A549 (cell line): ENCODE measurements around the gene IL1R1. TPM values are rescaled to one million over a fixed set of nuclear protein-coding genes. Genes with fewer than 3 reads are reported as not detected.

ENCODE experiments used
- ATAC-seq, 2 experiments: fragments of 200-7000 bp in 1 of 2; fragments of >200 bp in 1 of 2; cut with Nextera tagmentation in 1 of 2; cut with Tn5 transposase in 1 of 2; 3 replicates each; pipeline versions ENCODE4 v1.8.0 to v1.9.1; 2018 to 2020; ENCODE audit warnings: mild to moderate bottlenecking in 1 of 2, moderate library complexity in 1 of 2
- CTCF ChIA-PET: fragments of 300-600 bp; sonication (Branson Sonifier 250); formaldehyde crosslinking; extraction: SDS; loops from one replicate; lab custom pipeline; 2021; ENCODE audit warnings: antibody characterized with exemption, inconsistent platforms; lab: Yijun Ruan, JAX
- POLR2A ChIA-PET: fragments of 350-600 bp; formaldehyde crosslinking; extraction: SDS; loops from one replicate; lab custom pipeline; 2021; ENCODE audit warnings: antibody characterized with exemption, inconsistent platforms; lab: Yijun Ruan, JAX
- DNase-seq, 2 experiments: peaks; one replicate each; pipeline versions ENCODE4 v3.0.0 to v3.0.0-alpha.2; 2011 to 2016; ENCODE audit warnings: low read depth in 1 of 2, low spot score in 1 of 2
- FAIRE-seq: peaks from 2 replicates; lab custom pipeline; 2011; peaks lifted over from hg19 to GRCh38; lab: Jason Lieb, UNC
- H3K27ac ChIP-seq, 2 experiments: fragments of >200 bp; sonication (Bioruptor Twin); formaldehyde crosslinking; 3 replicates each; pipeline ENCODE4 v1.5.1; 2016 to 2017
- H3K4me1 ChIP-seq: fragments of >200 bp; sonication (Bioruptor Twin); formaldehyde crosslinking; 3 replicates; pipeline ENCODE4 v1.6.1; 2016
- H3K4me2 ChIP-seq: fragments of >200 bp; sonication (Bioruptor Twin); formaldehyde crosslinking; 3 replicates; pipeline ENCODE4 v1.6.1; 2016
- H3K4me3 ChIP-seq: fragments of >200 bp; sonication (Bioruptor Twin); formaldehyde crosslinking; 3 replicates; pipeline ENCODE4 v1.5.1; 2016
- H3K9me3 ChIP-seq: fragments of >200 bp; sonication (Bioruptor Twin); formaldehyde crosslinking; 3 replicates; pipeline ENCODE4 v1.6.1; 2016
- ATOH8 ChIP-seq: fragments of 250-450 bp; sonication (Bioruptor Pico); IDR thresholded peaks from 2 replicates; pipeline ENCODE4 v1.5.0; 2020; ENCODE audit warnings: low read depth, mild to moderate bottlenecking, moderate library complexity
- BCL3 ChIP-seq: fragments of >200 bp; sonication (Bioruptor Twin); formaldehyde crosslinking; IDR thresholded peaks from 3 replicates; pipeline ENCODE4 v1.6.1; 2016
- CEBPB ChIP-seq, 2 experiments: fragments of >200 bp in 1 of 2; sonication (Bioruptor Twin) in 1 of 2; formaldehyde crosslinking in 1 of 2; IDR thresholded peaks; 2 replicates each; pipeline ENCODE4 v1.6.1; 2012 to 2016
- CHD4 ChIP-seq: fragments of 200-600 bp; sonication (generic); IDR thresholded peaks from 2 replicates; pipeline ENCODE4 v1.6.1; 2016; ENCODE audit warnings: antibody characterized with exemption, mild to moderate bottlenecking, borderline replicate concordance
- EHMT2 ChIP-seq: fragments of 200-600 bp; sonication (generic); IDR thresholded peaks from 2 replicates; pipeline ENCODE4 v1.6.1; 2016; ENCODE audit warnings: antibody characterized with exemption, low read depth, mild to moderate bottlenecking, moderate library complexity
- HOXB13 ChIP-seq: fragments of 250-450 bp; sonication (Bioruptor Pico); IDR thresholded peaks from 2 replicates; pipeline ENCODE4 v1.5.0; 2020; ENCODE audit warnings: low read depth, mild to moderate bottlenecking, moderate library complexity
- JUNB ChIP-seq: fragments of >200 bp; sonication (Bioruptor Twin); formaldehyde crosslinking; IDR thresholded peaks from 2 replicates; pipeline ENCODE4 v1.6.1; 2016
- MAFK ChIP-seq: fragments of 450-650 bp; IDR thresholded peaks from 2 replicates; pipeline ENCODE4 v1.6.1; 2014; ENCODE audit not compliant: partially characterized antibody
- MAZ ChIP-seq: fragments of 150-350 bp; IDR thresholded peaks from 2 replicates; pipeline ENCODE4 v1.6.1; 2014; ENCODE audit warnings: antibody characterized with exemption, low read depth, low read length, borderline replicate concordance
- NPAS2 ChIP-seq: fragments of 250-450 bp; sonication (Bioruptor Pico); IDR thresholded peaks from 2 replicates; pipeline ENCODE4 v1.8.0; 2022; ENCODE audit warnings: mild to moderate bottlenecking, moderate library complexity, borderline replicate concordance
- PHF8 ChIP-seq: fragments of 200-600 bp; sonication (generic); IDR thresholded peaks from 2 replicates; pipeline ENCODE4 v1.6.1; 2016; ENCODE audit warnings: low read depth, mild to moderate bottlenecking, antibody characterized with exemption, moderate library complexity, borderline replicate concordance
- POLR2AphosphoS2 ChIP-seq: conservative IDR thresholded peaks from 2 replicates; pipeline ENCODE4 v1.6.1; 2012; ENCODE audit warnings: low read length, improper control_type of control experiment, inconsistent platforms
- RAD21 ChIP-seq, 2 experiments: fragments of >200 bp in 1 of 2; sonication (Bioruptor Twin) in 1 of 2; formaldehyde crosslinking in 1 of 2; IDR thresholded peaks in 1 of 2; conservative IDR thresholded peaks in 1 of 2; 2 replicates in 1 of 2; 3 replicates in 1 of 2; pipeline ENCODE4 v1.6.1; 2012 to 2018; ENCODE audit warnings: inconsistent platforms in 1 of 2
- SMC3 ChIP-seq: fragments of >200 bp; sonication (Bioruptor Twin); formaldehyde crosslinking; IDR thresholded peaks from 3 replicates; pipeline ENCODE4 v1.6.1; 2018; ENCODE audit warnings: inconsistent platforms
- ZFP36 ChIP-seq: fragments of 450-650 bp; IDR thresholded peaks from 2 replicates; pipeline ENCODE4 v1.6.1; 2014; ENCODE audit warnings: borderline replicate concordance; ENCODE audit not compliant: partially characterized antibody
- ZSCAN20 ChIP-seq: fragments of 250-450 bp; sonication (Bioruptor Pico); IDR thresholded peaks from 2 replicates; pipeline ENCODE4 v1.8.0; 2022; ENCODE audit warnings: mild to moderate bottlenecking, moderate library complexity
- WGBS: methylation state at CpG from one replicate; pipeline ENCODE4 v1.1.6; 2017; ENCODE audit errors: missing lambda C conversion rate; 5-methylcytosine and 5-hydroxymethylcytosine counted together
- polyA plus RNA-seq, 4 experiments: library from polyadenylated mRNA; depleted of rRNA in 3 of 4; stranded (reverse); fragments of >200 nt; fragmentation: RNase III in 1 of 4; extraction: RNeasy Plus Mini Kit Qiagen cat#74134 plus additional on column Dnase treatment in 1 of 4; gene quantifications; 2 replicates in 3 of 4; 3 replicates in 1 of 4; pipeline ENCODE4 v1.2.3, GENCODE V29; 2011 to 2017
- TF ChIP-seq, protein P1 (sequence below): fragments of >200 bp; sonication (Bioruptor Twin); formaldehyde crosslinking; IDR thresholded peaks from 3 replicates; pipeline ENCODE4 v1.5.1; 2016
- TF ChIP-seq, protein P2 (sequence below): IDR thresholded peaks from 2 replicates; pipeline ENCODE4 v1.6.1; 2012; ENCODE audit warnings: low read depth, borderline replicate concordance
- TF ChIP-seq, protein P3 (sequence below): IDR thresholded peaks from 2 replicates; pipeline ENCODE4 v1.6.1; 2012

Gene IL1R1
- polyA plus RNA-seq, 2 of the 4 experiments (the other 2 are of a cell fraction), result 32.5 to 34.7 TPM

- Histone ChIP-seq H3K4me1 (peaks cover 2% of the 10 kb centered on the region; the same call in 2 of the 3 replicates), H3K4me2 (no peak overlapping the region), H3K27ac (no peak overlapping the region), H3K4me3 (no peak overlapping the region), H3K9me3 (no peaks in the 10 kb centered on the region)
- CTCF ChIA-PET, result interaction anchor here (0.8 to 3.3 kb wide), 4 partner anchors 17 to 165 kb away, joined by 3 to 14 read pairs (median 8); no protein-coding TSS in a partner anchor
- FAIRE-seq (no peak), ATAC-seq (peak in 1 of 2 experiments; percentile 37; a peak in 1 of 6 replicates), DNase-seq (peak in 1 of 2 experiments; percentile 16)
- WGBS, result 31% methylated on average over 2 of the region's 2 CpGs
- POLR2A ChIA-PET, result no interaction called here
- no peak for TF ChIP-seq MAFK
- TF ChIP-seq RAD21 (conservative IDR thresholded peaks at IDR 0.05 in 1 of 2, IDR thresholded peaks at IDR 0.05 in 1 of 2), result peak in 1 of 2 experiments; percentile 41; a peak in 3 of 5 replicates
- TF ChIP-seq SMC3, result peak; percentile 49
- no peak for TF ChIP-seq MAZ
- TF ChIP-seq, protein P1, sequence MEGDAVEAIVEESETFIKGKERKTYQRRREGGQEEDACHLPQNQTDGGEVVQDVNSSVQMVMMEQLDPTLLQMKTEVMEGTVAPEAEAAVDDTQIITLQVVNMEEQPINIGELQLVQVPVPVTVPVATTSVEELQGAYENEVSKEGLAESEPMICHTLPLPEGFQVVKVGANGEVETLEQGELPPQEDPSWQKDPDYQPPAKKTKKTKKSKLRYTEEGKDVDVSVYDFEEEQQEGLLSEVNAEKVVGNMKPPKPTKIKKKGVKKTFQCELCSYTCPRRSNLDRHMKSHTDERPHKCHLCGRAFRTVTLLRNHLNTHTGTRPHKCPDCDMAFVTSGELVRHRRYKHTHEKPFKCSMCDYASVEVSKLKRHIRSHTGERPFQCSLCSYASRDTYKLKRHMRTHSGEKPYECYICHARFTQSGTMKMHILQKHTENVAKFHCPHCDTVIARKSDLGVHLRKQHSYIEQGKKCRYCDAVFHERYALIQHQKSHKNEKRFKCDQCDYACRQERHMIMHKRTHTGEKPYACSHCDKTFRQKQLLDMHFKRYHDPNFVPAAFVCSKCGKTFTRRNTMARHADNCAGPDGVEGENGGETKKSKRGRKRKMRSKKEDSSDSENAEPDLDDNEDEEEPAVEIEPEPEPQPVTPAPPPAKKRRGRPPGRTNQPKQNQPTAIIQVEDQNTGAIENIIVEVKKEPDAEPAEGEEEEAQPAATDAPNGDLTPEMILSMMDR, result peak; percentile 32; the same call in 2 of the 3 replicates
Measured at GRCh38 chr2:102185347-102185746, 42.8 kb downstream of the IL1R1 start.

DNA sequence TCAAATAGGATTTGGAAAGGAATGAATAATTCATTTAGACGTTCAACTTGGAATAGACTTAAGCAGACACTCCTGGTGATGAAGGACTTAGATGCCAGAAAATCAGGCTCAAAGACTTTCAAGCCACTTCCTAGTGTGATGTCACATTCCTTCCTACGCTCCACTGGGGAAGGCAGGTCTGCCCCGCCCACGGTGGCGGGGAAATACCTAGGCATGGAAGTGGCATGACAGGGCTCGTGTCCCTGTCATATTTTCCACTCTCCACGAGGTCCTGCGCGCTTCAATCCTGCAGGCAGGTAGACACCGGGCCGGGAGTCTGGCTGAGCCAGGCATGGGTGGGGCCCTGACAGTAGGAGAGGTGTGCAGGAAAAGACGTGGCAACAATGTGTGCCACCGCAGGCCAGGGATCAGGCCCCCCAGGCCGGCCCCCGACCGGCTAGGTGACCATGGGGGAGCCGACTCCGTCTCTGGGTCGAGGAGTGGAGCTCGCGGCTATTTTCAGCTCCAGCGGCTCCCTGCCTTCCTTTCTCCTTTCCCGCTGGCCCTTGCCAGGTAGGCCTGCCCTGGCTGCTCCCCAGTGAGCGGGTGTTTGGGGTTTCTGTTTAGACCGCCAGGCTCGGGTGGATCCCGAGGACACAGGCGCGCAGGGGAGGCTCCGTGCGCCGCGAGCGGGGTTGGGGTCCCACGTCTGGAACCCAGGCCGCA is 44.4 kb downstream of the IL1R1 start, which contains the start of gene IL1RL2:
TSS of gene IL1RL2 (plus strand) at position 233 of the 705 bp plus-strand sequence. CDS start 845 bp downstream, outside the sequence.
- no peak within 1 kb of the TSS for H3K4me2 ChIP-seq
- 92% methylated on average over 32 of the region's 36 CpGs for WGBS
- TF ChIP-seq ATOH8 (CRISPR knock-in tag), result no peak
- no peak for TF ChIP-seq MAFK
- TF ChIP-seq ZSCAN20 (CRISPR knock-in tag), result no peak
- TF ChIP-seq CHD4, result no peak
- TF ChIP-seq, protein P2, sequence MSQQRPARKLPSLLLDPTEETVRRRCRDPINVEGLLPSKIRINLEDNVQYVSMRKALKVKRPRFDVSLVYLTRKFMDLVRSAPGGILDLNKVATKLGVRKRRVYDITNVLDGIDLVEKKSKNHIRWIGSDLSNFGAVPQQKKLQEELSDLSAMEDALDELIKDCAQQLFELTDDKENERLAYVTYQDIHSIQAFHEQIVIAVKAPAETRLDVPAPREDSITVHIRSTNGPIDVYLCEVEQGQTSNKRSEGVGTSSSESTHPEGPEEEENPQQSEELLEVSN, result no peak
- no peak for TF ChIP-seq EHMT2
- TF ChIP-seq HOXB13 (CRISPR knock-in tag), result no peak
- TF ChIP-seq BCL3, result no peak
- TF ChIP-seq JUNB, result no peak
- no peak for TF ChIP-seq PHF8
- TF ChIP-seq POLR2AphosphoS2, result no peak
- no peak for TF ChIP-seq MAZ
- TF ChIP-seq ZFP36, result no peak
- TF ChIP-seq CEBPB (IDR thresholded peaks at IDR 0.05), result no peak
- TF ChIP-seq, protein P3, sequence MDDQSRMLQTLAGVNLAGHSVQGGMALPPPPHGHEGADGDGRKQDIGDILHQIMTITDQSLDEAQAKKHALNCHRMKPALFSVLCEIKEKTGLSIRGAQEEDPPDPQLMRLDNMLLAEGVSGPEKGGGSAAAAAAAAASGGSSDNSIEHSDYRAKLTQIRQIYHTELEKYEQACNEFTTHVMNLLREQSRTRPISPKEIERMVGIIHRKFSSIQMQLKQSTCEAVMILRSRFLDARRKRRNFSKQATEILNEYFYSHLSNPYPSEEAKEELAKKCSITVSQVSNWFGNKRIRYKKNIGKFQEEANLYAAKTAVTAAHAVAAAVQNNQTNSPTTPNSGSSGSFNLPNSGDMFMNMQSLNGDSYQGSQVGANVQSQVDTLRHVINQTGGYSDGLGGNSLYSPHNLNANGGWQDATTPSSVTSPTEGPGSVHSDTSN, result no peak
- no peak for TF ChIP-seq NPAS2 (CRISPR knock-in tag)
- ATAC-seq (no peak), DNase-seq (no peak), FAIRE-seq (no peak)
- POLR2A ChIA-PET, result no interaction called here
- H3K4me1 ChIP-seq, result peaks cover 15% of the 10 kb centered on the region; the same call in 2 of the 3 replicates
- CTCF ChIA-PET, result interaction anchor here (1.0 to 3.3 kb wide), 3 partner anchors 54 to 169 kb away, joined by 3 to 14 read pairs (median 3); partner anchors contain the start of gene IL18R1
- H3K9me3 ChIP-seq, result no peaks in the 10 kb centered on the region
- H3K27ac ChIP-seq, result no peak within 1 kb of the TSS
- no peak within 1 kb of the TSS for H3K4me3 ChIP-seq
